GM19240 (cell line): Measurements from ENCODE around the gene DCDC2C.
"Not testable (repeated sequence)": the region's sequence is repeated elsewhere in the genome, so short reads cannot be mapped to it uniquely, and the experiment has no call there.

ENCODE experiments used
- DNase-seq: peaks from one replicate; pipeline ENCODE4 v3.0.0; 2011; ENCODE audit warnings: low spot score; ENCODE audit not compliant: insufficient read length

The DCDC2C gene

GRCh38 chr2:3817144-3817543 is 113.8 kb downstream of the DCDC2C start:
- not testable (repeated sequence) for DNase-seq

DNA sequence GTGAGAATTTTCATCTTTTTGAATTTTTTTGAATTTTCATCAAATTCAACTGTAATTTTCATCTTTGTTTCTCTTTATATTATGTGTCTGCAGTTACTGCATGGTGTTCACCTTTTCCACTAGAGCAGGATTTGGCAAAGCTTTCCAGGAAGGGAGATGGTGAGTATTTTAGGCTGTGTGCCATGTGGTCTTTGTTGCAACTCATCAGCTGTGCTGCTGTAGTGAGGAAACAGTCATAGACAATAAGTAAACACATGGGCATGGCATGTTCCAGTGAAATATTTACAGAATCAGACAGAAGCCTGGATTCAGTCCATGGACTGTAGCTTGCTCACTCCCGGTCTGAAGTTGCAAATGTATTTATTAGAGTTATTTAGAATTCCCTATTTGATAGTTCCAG is 120.4 kb downstream of the DCDC2C start:
- DNase-seq, result no peak

DNA sequence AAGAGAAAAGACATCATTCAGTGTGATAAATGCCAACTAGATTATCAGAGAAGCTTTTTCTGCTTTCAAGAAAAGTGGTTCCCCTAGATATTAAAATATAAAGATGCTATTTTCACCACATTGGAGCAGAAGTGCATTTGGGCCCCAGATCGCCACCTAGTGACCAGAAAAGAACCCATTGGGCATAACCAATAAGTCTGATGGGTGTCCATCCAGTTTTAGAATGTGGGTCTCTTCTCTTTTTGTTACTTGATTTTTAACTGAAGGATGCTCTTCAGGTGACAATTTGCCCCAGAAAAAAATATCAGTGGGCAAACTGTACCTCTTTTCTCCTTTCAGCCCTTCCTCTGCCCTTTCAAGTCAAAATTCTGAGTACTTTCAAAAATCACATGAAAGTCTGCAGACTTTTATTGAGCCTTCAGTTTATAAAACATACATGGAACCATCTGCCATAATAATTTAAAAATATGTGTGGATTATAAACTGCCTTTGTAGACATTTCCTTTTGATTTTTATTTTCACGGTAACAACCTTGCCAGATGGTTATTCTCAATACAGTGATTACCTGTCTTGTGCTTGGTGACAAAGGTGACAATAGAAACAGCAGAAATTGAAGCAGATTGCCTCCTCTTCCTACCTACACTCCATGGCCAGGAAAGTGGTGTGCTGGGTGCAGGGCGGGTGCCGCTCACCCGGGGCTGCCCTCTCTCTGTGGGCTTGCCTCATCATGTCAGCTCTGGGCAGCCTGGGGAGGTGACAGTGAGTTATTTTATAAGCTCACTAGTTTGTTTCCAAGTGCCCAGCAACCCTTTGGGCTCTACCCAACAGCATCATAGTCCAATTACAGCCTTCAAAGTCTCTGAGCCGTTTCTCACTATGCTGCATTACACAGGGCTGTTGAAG is 124.5 kb downstream of the DCDC2C start:
- DNase-seq, result no peak

DNA sequence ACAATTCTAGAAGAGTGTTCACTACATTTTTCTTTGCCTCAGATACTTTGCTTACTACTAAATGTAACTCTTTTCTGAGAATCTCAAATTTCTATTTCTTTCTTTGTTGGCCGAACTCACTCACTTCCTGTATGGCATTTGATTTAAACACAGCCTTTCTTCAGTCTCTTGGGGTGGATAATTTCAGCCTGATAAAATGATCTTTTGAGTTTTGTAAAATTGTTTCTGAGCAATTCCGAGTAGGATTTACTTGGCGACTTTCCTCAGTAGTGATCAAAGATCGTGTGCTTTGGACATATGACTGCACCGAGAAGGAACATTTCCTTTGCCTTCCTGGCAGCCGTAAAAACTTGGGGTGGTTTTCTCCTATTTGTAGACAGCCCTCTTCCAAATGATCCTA is 127.4 kb downstream of the DCDC2C start:
- no peak for DNase-seq

GRCh38 chr2:3837086-3837485 is 133.7 kb downstream of the DCDC2C start:
- DNase-seq, result no peak

DNA sequence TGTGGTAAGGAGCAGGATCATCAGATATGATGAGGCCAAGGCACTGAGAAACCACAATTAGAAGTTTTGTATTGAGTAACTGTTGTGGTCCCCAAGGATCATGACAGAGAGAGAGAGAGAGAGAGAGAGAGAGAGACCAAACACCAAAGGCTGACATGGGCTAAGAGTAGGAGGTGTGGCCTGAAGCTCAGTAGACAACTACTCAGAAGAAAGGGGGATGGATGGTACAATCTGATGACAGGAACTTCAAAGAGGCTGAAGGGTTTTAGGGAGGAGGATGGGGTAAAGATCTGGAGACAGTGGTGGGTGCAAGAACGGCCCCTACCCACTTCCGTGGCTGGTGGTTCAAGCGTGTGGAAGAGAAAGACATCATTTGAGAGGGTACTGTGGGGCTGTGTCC is 135.0 kb downstream of the DCDC2C start:
- DNase-seq, result no peak

GRCh38 chr2:3839476-3839875 is 136.1 kb downstream of the DCDC2C start:
- DNase-seq, result no peak

- no peak for DNase-seq
Measured at GRCh38 chr2:3840611-3841155, 137.3 kb downstream of the DCDC2C start.

DNA sequence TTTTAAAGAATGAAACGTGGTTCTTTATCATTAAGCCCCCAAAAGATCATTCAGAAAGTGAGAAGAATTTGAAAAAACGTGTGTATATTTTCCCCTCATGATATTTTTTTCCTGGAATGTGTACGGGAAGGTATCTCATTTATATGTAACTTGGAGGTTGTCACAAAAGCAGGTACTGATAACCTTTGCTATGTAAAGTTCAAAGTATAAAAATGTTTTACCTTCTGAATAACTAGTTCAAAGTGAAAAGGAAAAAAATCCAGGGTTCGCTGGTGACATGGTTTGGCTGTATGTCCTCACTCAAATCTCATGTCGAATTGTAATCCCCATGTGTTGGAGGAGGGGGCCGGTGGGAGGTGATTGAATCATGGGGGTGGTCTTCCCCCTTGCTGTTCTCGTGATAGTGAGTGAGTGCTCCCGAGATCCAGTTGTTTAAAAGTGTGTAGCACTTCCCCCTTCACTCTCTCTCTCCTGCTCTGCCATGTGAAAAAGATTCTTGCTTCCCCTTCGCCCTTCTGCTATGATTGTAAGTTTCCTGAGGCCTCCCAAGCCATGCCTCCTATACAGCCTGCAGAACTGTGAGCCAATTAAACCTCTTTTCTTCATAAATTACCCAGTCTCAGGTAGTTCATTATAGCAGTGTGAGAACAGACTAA is 144.2 kb downstream of the DCDC2C start:
- DNase-seq, result no peak

- no peak for DNase-seq
Measured at GRCh38 chr2:3848776-3849175, 145.4 kb downstream of the DCDC2C start.

DNA sequence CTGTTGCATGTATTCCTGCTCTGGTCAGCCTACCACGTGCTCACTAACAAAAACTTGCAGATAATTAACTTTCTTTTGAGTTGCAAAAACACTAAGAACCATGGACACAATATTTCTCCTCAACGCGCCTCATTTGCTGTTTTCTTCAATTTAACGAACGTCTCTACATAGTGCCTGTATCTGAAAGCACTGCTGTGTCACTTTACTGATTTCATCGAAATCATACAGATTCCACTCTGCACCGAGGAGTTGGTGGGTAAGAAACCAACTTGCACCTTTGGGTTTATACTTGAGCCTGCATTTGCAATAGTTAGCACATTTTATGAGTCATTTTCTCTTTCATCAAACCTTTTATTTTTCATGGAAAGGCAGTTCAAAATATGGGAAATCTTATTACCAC is 145.8 kb downstream of the DCDC2C start:
- no peak for DNase-seq

DNA sequence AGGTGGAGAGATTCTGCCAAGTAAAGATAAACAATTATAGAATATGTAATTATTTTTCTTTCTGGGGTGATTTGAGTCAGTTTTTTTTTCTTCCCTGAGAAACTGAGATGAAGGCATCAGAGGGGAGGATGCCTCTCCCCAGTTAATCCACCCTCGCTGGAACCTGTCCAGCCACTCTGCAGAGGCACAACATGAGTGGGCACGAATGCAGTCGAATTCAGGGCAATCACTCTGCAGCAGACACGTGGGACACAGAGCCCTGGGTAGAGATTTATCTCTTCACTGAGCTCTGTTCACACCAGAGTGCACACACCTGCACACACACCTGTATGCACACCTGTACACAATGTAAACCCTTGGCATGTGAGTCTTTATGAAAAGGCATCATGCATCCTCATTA is 154.2 kb downstream of the DCDC2C start:
- DNase-seq, result no peak

DNA sequence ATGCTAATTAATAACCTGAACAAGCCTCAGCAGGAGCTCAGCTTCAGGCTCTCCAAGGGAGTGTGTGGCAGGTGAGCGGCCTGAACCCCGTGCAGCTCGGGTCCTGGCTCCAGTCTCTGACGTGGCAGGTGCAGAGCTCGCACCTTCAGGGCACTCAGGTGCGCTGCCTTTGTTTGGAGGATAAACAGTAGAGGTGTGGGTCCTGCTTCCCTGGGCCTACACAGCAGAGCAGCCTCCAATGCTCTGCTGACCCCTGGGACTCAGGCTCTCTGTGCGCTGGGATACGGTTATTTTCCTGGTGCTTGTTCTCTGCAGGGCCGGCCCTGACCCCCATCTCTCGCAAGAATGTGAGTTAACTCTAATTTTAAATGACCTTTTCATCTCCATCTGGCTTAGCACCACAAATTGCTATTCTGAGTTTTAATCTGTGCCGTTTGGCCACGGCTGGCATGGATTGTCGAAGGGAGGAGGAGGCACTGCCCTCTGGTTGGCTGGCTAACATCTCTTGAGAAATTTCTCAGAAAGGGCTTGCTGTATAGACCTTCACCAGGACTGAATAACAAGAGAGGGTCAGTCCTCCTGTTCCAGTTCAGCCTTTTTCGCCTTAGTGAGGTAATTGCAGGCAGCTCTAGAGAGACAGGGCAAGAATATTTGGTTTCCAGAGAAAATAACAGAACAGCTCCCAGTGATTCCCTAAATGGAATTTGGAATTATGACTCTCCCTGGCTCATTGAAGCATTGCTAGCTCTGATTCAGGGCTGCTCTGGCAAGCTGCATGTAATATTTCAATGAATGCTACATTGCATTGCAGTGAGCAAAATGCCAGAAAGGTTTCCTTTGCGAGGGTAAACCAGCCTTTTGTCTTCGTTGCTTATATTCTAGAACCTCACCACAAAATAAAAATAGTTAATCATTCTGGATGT is 161.8 kb downstream of the DCDC2C start:
- no peak for DNase-seq

DNA sequence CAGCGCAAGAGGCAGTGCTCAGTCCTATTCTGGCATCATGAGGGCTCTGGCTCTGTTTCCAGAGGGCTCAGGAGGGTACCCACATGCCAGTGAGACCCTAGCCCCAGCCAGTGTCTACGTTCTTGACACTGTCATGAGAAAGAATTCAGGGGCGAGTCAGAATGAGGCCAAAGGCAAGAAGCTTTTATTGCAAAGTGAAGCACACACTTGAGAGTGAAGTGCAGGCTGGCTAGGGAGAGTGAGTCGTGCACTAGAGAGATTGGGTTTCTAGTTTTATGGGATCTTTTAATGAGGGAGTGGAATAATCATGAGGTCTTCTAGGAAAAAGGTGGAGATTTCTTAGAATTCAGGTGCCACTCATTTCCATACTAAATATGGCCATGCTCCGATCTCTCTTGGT is 164.1 kb downstream of the DCDC2C start:
- DNase-seq, result no peak

- DNase-seq, result no peak
Measured at GRCh38 chr2:3868012-3868805, 164.8 kb downstream of the DCDC2C start.

- no peak for DNase-seq
Measured at GRCh38 chr2:3870222-3870621, 166.8 kb downstream of the DCDC2C start.

GRCh38 chr2:3871002-3871401 is 167.6 kb downstream of the DCDC2C start:
- DNase-seq, result no peak

GRCh38 chr2:3872451-3872850 is 169.1 kb downstream of the DCDC2C start:
- no peak for DNase-seq

DNA sequence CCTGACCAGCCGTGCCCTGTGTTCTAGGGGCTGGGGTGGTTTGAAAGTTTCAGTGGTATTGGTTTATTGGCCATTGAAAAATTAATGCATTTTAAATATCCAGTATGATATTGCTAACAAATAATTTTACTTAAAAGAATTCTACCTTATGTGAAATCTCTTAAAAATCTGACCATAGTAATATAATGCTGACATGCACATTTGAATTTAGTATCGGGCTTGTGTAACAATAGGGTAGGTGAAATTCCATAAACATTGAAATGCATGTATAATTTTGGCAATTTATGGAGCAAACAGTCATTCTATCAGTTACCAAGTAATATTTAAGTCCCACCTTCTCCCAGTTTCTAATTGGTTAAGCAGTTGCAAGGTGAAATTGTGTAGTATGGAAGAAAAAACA is 170.5 kb downstream of the DCDC2C start:
- no peak for DNase-seq

DNA sequence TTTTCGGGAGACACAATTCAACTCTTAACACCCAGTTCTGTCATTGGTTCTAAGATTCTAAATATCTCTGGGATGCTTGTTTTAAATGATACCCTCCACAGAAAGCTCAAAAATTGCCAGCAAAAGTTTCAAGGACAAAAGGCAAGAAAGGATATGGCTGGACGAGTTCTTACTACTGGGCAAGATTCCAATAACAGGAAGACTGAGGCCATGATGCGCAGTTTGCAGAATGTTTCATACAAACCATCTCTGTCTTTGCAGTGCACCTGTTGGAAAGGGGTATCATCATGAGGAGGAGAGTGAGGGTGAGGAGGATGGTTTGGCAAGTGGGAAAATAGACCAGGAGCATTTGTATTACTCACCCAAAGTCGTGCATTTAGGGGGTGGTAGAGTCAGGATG is 172.8 kb downstream of the DCDC2C start:
- DNase-seq, result no peak

GRCh38 chr2:3876685-3877084 is 173.3 kb downstream of the DCDC2C start:
- DNase-seq, result no peak
